Adrenal gland (tissue), 5 donors: ENCODE measurements around the gene CHSY3.

Experiments used
- CTCF ChIP-seq, 6 experiments: fragments of 450-650 bp in 4 of 6; fragments of 200-600 bp in 2 of 6; sonication (generic) in 1 of 6; IDR thresholded peaks; 1 replicate in 5 of 6; 2 replicates in 1 of 6; pipeline versions ENCODE4 v1.5.1 to v1.8.0; 2016 to 2021; ENCODE audit warnings: antibody characterized with exemption in 6 of 6, mild to moderate bottlenecking in 2 of 6, moderate library complexity in 1 of 6
- POLR2A ChIP-seq, 2 donors: fragments of 450-650 bp; IDR thresholded peaks; one replicate each; pipeline ENCODE4 v1.6.1; 2017; ENCODE audit warnings: antibody characterized with exemption in 2 of 2, mild to moderate bottlenecking in 2 of 2, moderate library complexity in 1 of 2
- donor health status: DM: no; HTN: no; CAD: no.

- TF ChIP-seq CTCF (IDR thresholded peaks at IDR 0.05) (no peak), POLR2A (IDR thresholded peaks at IDR 0.05) (no peak)
Observed at GRCh38 chr5:130034566-130035210, 130.4 kb downstream of the CHSY3 start.
